PC-3 (cell line): ENCODE measurements around the gene TTC6. TPM values are rescaled to one million over a fixed set of nuclear protein-coding genes. Genes with fewer than 3 reads are reported as not detected.
A peak's percentile ranks its signal among the peaks of the same experiment; 100 is the strongest.

ENCODE experiments used
- ATAC-seq: fragments of 200-7000 bp; cut with Tn5 transposase; 2 replicates; pipeline ENCODE4 v1.9.1; 2020; ENCODE audit warnings: mild to moderate bottlenecking, moderate library complexity
- BruUV-seq: library from RNA; stranded (reverse); fragments of 400-500 nt; replicated peaks from 2 replicates; lab custom pipeline; 2021; lab: Mats Ljungman, UMichigan
- CTCF ChIA-PET: fragments of 300-600 bp; sonication (Branson Sonifier 250); formaldehyde crosslinking; loops from one replicate; lab custom pipeline; 2022; ENCODE audit warnings: antibody characterized with exemption; lab: Charles Lee
- POLR2A ChIA-PET: fragments of 300-600 bp; sonication (Branson Sonifier 250); formaldehyde crosslinking; loops from one replicate; lab custom pipeline; 2022; ENCODE audit warnings: antibody characterized with exemption; ENCODE audit not compliant: unreplicated experiment; lab: Charles Lee
- DNase-seq: peaks from one replicate; pipeline ENCODE4 v3.0.0-alpha.2; 2015
- H2AFZ ChIP-seq: fragments of 300-600 bp; sonication (generic); 2 replicates; pipeline ENCODE4 v1.6.0; 2016; ENCODE audit warnings: antibody characterized with exemption, low read length
- H3F3A ChIP-seq: fragments of 300-600 bp; sonication (generic); one replicate; pipeline ENCODE4 v1.6.0; 2017; ENCODE audit warnings: antibody characterized with exemption, low read length, control low read depth, mild to moderate bottlenecking; ENCODE audit not compliant: unreplicated experiment
- H3K27ac ChIP-seq: fragments of 300-600 bp; sonication (generic); 2 replicates; pipeline ENCODE4 v1.5.1; 2016; ENCODE audit warnings: mild to moderate bottlenecking, low read length
- H3K27me3 ChIP-seq: fragments of 300-600 bp; sonication (generic); 2 replicates; pipeline ENCODE4 v1.6.1; 2016; ENCODE audit warnings: low read length, mixed read lengths
- H3K36me3 ChIP-seq: fragments of 300-600 bp; sonication (generic); 2 replicates; pipeline ENCODE4 v1.6.1; 2016; ENCODE audit warnings: low read depth, mixed run types, low read length, mixed read lengths
- H3K4me1 ChIP-seq: fragments of 300-600 bp; sonication (generic); 2 replicates; pipeline ENCODE4 v1.5.1; 2016; ENCODE audit warnings: low read length; ENCODE audit not compliant: insufficient read depth
- H3K4me2 ChIP-seq: fragments of 300-600 bp; sonication (generic); 2 replicates; pipeline ENCODE4 v1.6.0; 2016; ENCODE audit warnings: low read length
- H3K4me3 ChIP-seq: fragments of 300-600 bp; sonication (generic); 2 replicates; pipeline ENCODE4 v1.5.1; 2016; ENCODE audit warnings: mild to moderate bottlenecking, low read length, mixed read lengths
- H3K79me2 ChIP-seq: fragments of 300-600 bp; sonication (generic); 2 replicates; pipeline ENCODE4 v1.6.1; 2017; ENCODE audit warnings: low read length, mixed read lengths
- H3K9ac ChIP-seq: fragments of 300-600 bp; sonication (generic); 2 replicates; pipeline ENCODE4 v1.6.0; 2016; ENCODE audit warnings: mild to moderate bottlenecking, low read length
- H3K9me2 ChIP-seq: fragments of 300-600 bp; sonication (generic); replicated peaks from 2 replicates; pipeline ENCODE4 v1.6.1; 2016; ENCODE audit warnings: mixed run types, low read length, mixed read lengths
- H3K9me3 ChIP-seq: fragments of 300-600 bp; sonication (generic); 2 replicates; pipeline ENCODE4 v1.6.1; 2016; ENCODE audit warnings: low read length, mixed read lengths
- H4K20me1 ChIP-seq: fragments of 300-600 bp; sonication (generic); 2 replicates; pipeline ENCODE4 v1.6.1; 2016; ENCODE audit warnings: low read length, mixed read lengths
- CTCF ChIP-seq: fragments of 300-600 bp; sonication (generic); conservative IDR thresholded peaks from 2 replicates; pipeline ENCODE4 v1.5.1; 2017; ENCODE audit warnings: antibody characterized with exemption, low read depth, mild to moderate bottlenecking, low read length
- EZH2 ChIP-seq: fragments of 300-600 bp; sonication (generic); IDR thresholded peaks from one replicate; pipeline ENCODE4 v1.6.1; 2017; ENCODE audit warnings: antibody characterized with exemption, mild to moderate bottlenecking, low read length; ENCODE audit not compliant: unreplicated experiment
- EZH2phosphoT487 ChIP-seq: fragments of 300-600 bp; sonication (generic); IDR thresholded peaks from 2 replicates; pipeline ENCODE4 v1.6.1; 2018; ENCODE audit warnings: mild to moderate bottlenecking, antibody characterized with exemption, low read length, borderline replicate concordance
- intact Hi-C: fragments of 100-400 bp; cut with micrococcal nuclease; formaldehyde crosslinking; loops from 2 replicates; pipeline ENCODE4 v1.9.0; 2023
- total RNA-seq: library from RNA; depleted of rRNA; stranded (reverse); fragments of >200 nt; gene quantifications from 2 replicates; pipeline ENCODE4 v1.2.3, GENCODE V29; 2014

Gene TTC6
- total RNA-seq, 1 experiment from 2014 or later: 13.4 TPM

- Histone ChIP-seq H3F3A (peaks cover 25% of the 10 kb centered on the region), H3K27ac (peak overlapping the region; percentile 95), H4K20me1 (no peaks in the 10 kb centered on the region), H2AFZ (no peak overlapping the region), H3K4me2 (peak overlapping the region; percentile 67), H3K36me3 (no peaks in the 10 kb centered on the region), H3K27me3 (no peaks in the 10 kb centered on the region), H3K4me3 (no peak overlapping the region; the same call in 1 of the 2 replicates), H3K9me2 (no peaks in the 10 kb centered on the region), H3K9me3 (no peaks in the 10 kb centered on the region), H3K9ac (peak overlapping the region; percentile 71), H3K79me2 (peaks cover 16% of the 10 kb centered on the region; the same call in 1 of the 2 replicates), H3K4me1 (peaks cover 64% of the 10 kb centered on the region)
- DNase-seq (peak; percentile 97), ATAC-seq (peak; percentile 29)
- no TSS peak for BruUV-seq
- ChIA-PET POLR2A (no interaction called here), CTCF (interaction anchor here (0.7 kb wide), 1 partner anchor 14 kb away, joined by 3 read pairs; no protein-coding TSS in a partner anchor)
- no peak for TF ChIP-seq EZH2
- intact Hi-C loops: loop anchor here (1.0 to 10.0 kb wide), 2 partner anchors 13 to 405 kb away; partner anchors contain the start of gene SLC25A21
These were observed 15.3 kb upstream of the TTC6 start for GRCh38 chr14:37580146-37580545.

GRCh38 chr14:37583358-37584210 lies 11.8 kb upstream of the TTC6 start:
- Histone ChIP-seq H3K9me2 (no peaks in the 10 kb centered on the region), H4K20me1 (no peaks in the 10 kb centered on the region), H2AFZ (peak overlapping the region; percentile 76), H3K9me3 (no peaks in the 10 kb centered on the region), H3K4me3 (peak overlapping the region; percentile 96), H3K27me3 (no peaks in the 10 kb centered on the region), H3K27ac (peak overlapping the region; percentile 99), H3F3A (peaks cover 25% of the 10 kb centered on the region), H3K36me3 (peaks cover under 1% of the 10 kb centered on the region), H3K79me2 (peaks cover 50% of the 10 kb centered on the region), H3K4me2 (peak overlapping the region; percentile 89), H3K4me1 (peaks cover 86% of the 10 kb centered on the region), H3K9ac (peak overlapping the region; percentile 99)
- intact Hi-C loops: loop anchor here (1.0 to 10.0 kb wide), 3 partner anchors 147 to 409 kb away; partner anchors contain the start of gene SLC25A21
- DNase-seq (peak; percentile 85), ATAC-seq (peak; percentile 26)
- POLR2A ChIA-PET: no interaction called here
- no TSS peak for BruUV-seq
- CTCF ChIA-PET: interaction anchor here (1.1 kb wide), 1 partner anchor 17 kb away, joined by 3 read pairs; no protein-coding TSS in a partner anchor
- TF ChIP-seq EZH2: no peak
- TF ChIP-seq EZH2phosphoT487: no peak

- Histone ChIP-seq H4K20me1 (no peaks in the 10 kb centered on the region), H3K79me2 (peaks cover 59% of the 10 kb centered on the region), H3K4me2 (peak overlapping the region; percentile 89), H3K27ac (peak overlapping the region; percentile 99), H3K4me3 (peak overlapping the region; percentile 96), H3K4me1 (peaks cover 77% of the 10 kb centered on the region), H3K9me2 (no peaks in the 10 kb centered on the region), H3K36me3 (peaks cover 9% of the 10 kb centered on the region), H3F3A (peaks cover 18% of the 10 kb centered on the region), H2AFZ (peak overlapping the region; percentile 76), H3K9me3 (no peaks in the 10 kb centered on the region), H3K9ac (peak overlapping the region; percentile 99), H3K27me3 (no peaks in the 10 kb centered on the region)
- CTCF ChIA-PET: interaction anchor here (0.6 to 1.2 kb wide), 3 partner anchors 17 to 386 kb away, joined by 3 to 8 read pairs (median 7); partner anchors contain the start of gene MIPOL1
- ATAC-seq (peak; percentile 4), DNase-seq (peak; percentile 71)
- POLR2A ChIA-PET: interaction anchor here (0.6 to 1.0 kb wide), 7 partner anchors 11 to 354 kb away, joined by 3 to 42 read pairs (median 4); partner anchors contain the start of genes FOXA1 and TTC6
- BruUV-seq: no TSS peak
- intact Hi-C loops: loop anchor here (1.0 to 10.0 kb wide), 6 partner anchors 17 to 410 kb away; partner anchors contain the start of gene SLC25A21
- TF ChIP-seq EZH2phosphoT487 (no peak), CTCF (no peak)
These were observed 11.0 kb upstream of the TTC6 start for GRCh38 chr14:37584211-37585100.
